ENCODE data around the gene CHERP.

CHERP gene

GRCh38 chr19:16536130-16536529 lies 6.1 kb downstream of the CHERP start:
- no peak overlapping the region for H3K9ac ChIP-seq (ENCODE audit: insufficient read length, low read depth)
- TF ChIP-seq ZNF274 (IDR thresholded peaks at IDR 0.05; ENCODE audit: low read depth, low read length) (no peak), YY1 (IDR thresholded peaks at IDR 0.05; ENCODE audit: insufficient read depth, insufficient read length) (no peak), SUZ12 (IDR thresholded peaks at IDR 0.05; ENCODE audit: extremely low read depth, insufficient read depth, insufficient read length) (no peak)
- H3K27me3 ChIP-seq (ENCODE audit: insufficient read depth, insufficient read length), result no peaks in the 10 kb centered on the region
- H3K4me3 ChIP-seq (ENCODE audit: insufficient read length, low read depth), result no peak overlapping the region
- H3K9me3 ChIP-seq (ENCODE audit: insufficient read depth, low read length), result no peaks in the 10 kb centered on the region
- peaks cover 12% of the 10 kb centered on the region for H3K4me1 ChIP-seq (ENCODE audit: insufficient read depth, insufficient read length)
- peaks cover 96% of the 10 kb centered on the region for H3K36me3 ChIP-seq (ENCODE audit: insufficient read depth, insufficient read length, low read length)
- DNase-seq (ENCODE audit: low read depth, low spot score), result no peak

GRCh38 chr19:16535381-16535780 lies 6.9 kb downstream of the CHERP start:
- H3K4me1 ChIP-seq (ENCODE audit: insufficient read depth, insufficient read length), result peaks cover 8% of the 10 kb centered on the region
- H3K9me3 ChIP-seq (ENCODE audit: insufficient read depth, low read length), result no peaks in the 10 kb centered on the region
- peaks cover 96% of the 10 kb centered on the region for H3K36me3 ChIP-seq (ENCODE audit: insufficient read depth, insufficient read length, low read length)
- TF ChIP-seq ZNF274 (IDR thresholded peaks at IDR 0.05; ENCODE audit: low read depth, low read length) (no peak), YY1 (IDR thresholded peaks at IDR 0.05; ENCODE audit: insufficient read depth, insufficient read length) (no peak), SUZ12 (IDR thresholded peaks at IDR 0.05; ENCODE audit: extremely low read depth, insufficient read depth, insufficient read length) (no peak)
- DNase-seq (ENCODE audit: low read depth, low spot score), result no peak
- no peaks in the 10 kb centered on the region for H3K27me3 ChIP-seq (ENCODE audit: insufficient read depth, insufficient read length)
- H3K4me3 ChIP-seq (ENCODE audit: insufficient read length, low read depth), result no peak overlapping the region
- no peak overlapping the region for H3K9ac ChIP-seq (ENCODE audit: insufficient read length, low read depth)

- H3K4me1 ChIP-seq (ENCODE audit: insufficient read depth, insufficient read length), result peaks cover 4% of the 10 kb centered on the region
- H3K9me3 ChIP-seq (ENCODE audit: insufficient read depth, low read length), result no peaks in the 10 kb centered on the region
- no peaks in the 10 kb centered on the region for H3K27me3 ChIP-seq (ENCODE audit: insufficient read depth, insufficient read length)
- no peak overlapping the region for H3K4me3 ChIP-seq (ENCODE audit: insufficient read length, low read depth)
- peaks cover 98% of the 10 kb centered on the region for H3K36me3 ChIP-seq (ENCODE audit: insufficient read depth, insufficient read length, low read length)
- no peak for TF ChIP-seq YY1 (IDR thresholded peaks at IDR 0.05; ENCODE audit: insufficient read depth, insufficient read length)
- no peak for TF ChIP-seq SUZ12 (IDR thresholded peaks at IDR 0.05; ENCODE audit: extremely low read depth, insufficient read depth, insufficient read length)
- DNase-seq (ENCODE audit: low read depth, low spot score), result no peak
- H3K9ac ChIP-seq (ENCODE audit: insufficient read length, low read depth), result no peak overlapping the region
Measured at GRCh38 chr19:16532440-16533234, 9.6 kb downstream of the CHERP start.

- Histone ChIP-seq H3K9ac (ENCODE audit: insufficient read length, low read depth) (no peak overlapping the region), H3K36me3 (ENCODE audit: insufficient read depth, insufficient read length, low read length) (peaks cover 96% of the 10 kb centered on the region), H3K9me3 (ENCODE audit: insufficient read depth, low read length) (no peaks in the 10 kb centered on the region), H3K4me3 (ENCODE audit: insufficient read length, low read depth) (no peak overlapping the region), H3K4me1 (ENCODE audit: insufficient read depth, insufficient read length) (peaks cover 4% of the 10 kb centered on the region), H3K27me3 (ENCODE audit: insufficient read depth, insufficient read length) (no peaks in the 10 kb centered on the region)
- TF ChIP-seq YY1 (IDR thresholded peaks at IDR 0.05; ENCODE audit: insufficient read depth, insufficient read length), result no peak
- no peak for TF ChIP-seq ZNF274 (IDR thresholded peaks at IDR 0.05; ENCODE audit: low read depth, low read length)
- no peak for TF ChIP-seq SUZ12 (IDR thresholded peaks at IDR 0.05; ENCODE audit: extremely low read depth, insufficient read depth, insufficient read length)
- no peak for DNase-seq (ENCODE audit: low read depth, low spot score)
Measured at GRCh38 chr19:16531380-16531669, 10.9 kb downstream of the CHERP start.

- Histone ChIP-seq H3K4me1 (ENCODE audit: insufficient read depth, insufficient read length) (peaks cover 4% of the 10 kb centered on the region), H3K4me3 (ENCODE audit: insufficient read length, low read depth) (no peak overlapping the region), H3K9me3 (ENCODE audit: insufficient read depth, low read length) (no peaks in the 10 kb centered on the region), H3K36me3 (ENCODE audit: insufficient read depth, insufficient read length, low read length) (peaks cover 96% of the 10 kb centered on the region), H3K27me3 (ENCODE audit: insufficient read depth, insufficient read length) (no peaks in the 10 kb centered on the region), H3K9ac (ENCODE audit: insufficient read length, low read depth) (no peak overlapping the region)
- no peak for TF ChIP-seq YY1 (IDR thresholded peaks at IDR 0.05; ENCODE audit: insufficient read depth, insufficient read length)
- no peak for TF ChIP-seq ZNF274 (IDR thresholded peaks at IDR 0.05; ENCODE audit: low read depth, low read length)
- no peak for TF ChIP-seq SUZ12 (IDR thresholded peaks at IDR 0.05; ENCODE audit: extremely low read depth, insufficient read depth, insufficient read length)
- no peak for DNase-seq (ENCODE audit: low read depth, low spot score)
Measured at GRCh38 chr19:16530540-16531379, 11.5 kb downstream of the CHERP start.

- peaks cover 9% of the 10 kb centered on the region for H3K4me1 ChIP-seq (ENCODE audit: insufficient read depth, insufficient read length)
- H3K9me3 ChIP-seq (ENCODE audit: insufficient read depth, low read length), result no peaks in the 10 kb centered on the region
- no peaks in the 10 kb centered on the region for H3K27me3 ChIP-seq (ENCODE audit: insufficient read depth, insufficient read length)
- no peak overlapping the region for H3K4me3 ChIP-seq (ENCODE audit: insufficient read length, low read depth)
- peaks cover 96% of the 10 kb centered on the region for H3K36me3 ChIP-seq (ENCODE audit: insufficient read depth, insufficient read length, low read length)
- no peak for DNase-seq (ENCODE audit: low read depth, low spot score)
- TF ChIP-seq SUZ12 (IDR thresholded peaks at IDR 0.05; ENCODE audit: extremely low read depth, insufficient read depth, insufficient read length), result no peak
- TF ChIP-seq ZNF274 (IDR thresholded peaks at IDR 0.05; ENCODE audit: low read depth, low read length), result no peak
- TF ChIP-seq YY1 (IDR thresholded peaks at IDR 0.05; ENCODE audit: insufficient read depth, insufficient read length), result no peak
- no peak overlapping the region for H3K9ac ChIP-seq (ENCODE audit: insufficient read length, low read depth)
Measured at GRCh38 chr19:16529466-16530144, 12.6 kb downstream of the CHERP start.
